ENCODE results near the gene PARG.
"Not testable (repeated sequence)": the region's sequence is repeated elsewhere in the genome, so short reads cannot be mapped to it uniquely, and the experiment has no call there.

GRCh38 chr10:49931276-49931675, 10.6 kb downstream of the PARG start:
- not testable (repeated sequence) for TF ChIP-seq POLR2A, CTCF (IDR thresholded peaks at IDR 0.05)
